GM12892 (cell line): ENCODE data around the gene ZNF462.

Source experiments
- POLR2A ChIP-seq: IDR thresholded peaks from 2 replicates; pipeline ENCODE4 v1.6.1; 2011; ENCODE audit warnings: low read depth, low read length, control low read depth
- POLR2AphosphoS5 ChIP-seq: IDR thresholded peaks from 2 replicates; pipeline ENCODE4 v1.6.1; 2011; ENCODE audit warnings: low read depth, low read length, control low read depth

GRCh38 chr9:106892632-106893031 is 29.7 kb downstream of the ZNF462 start:
- no peak for TF ChIP-seq POLR2AphosphoS5
- no peak for TF ChIP-seq POLR2A
